Activated CD4-positive, alpha-beta T cell treated with anti-CD3 and anti-CD28 coated beads, Interleukin-2, Interleukin-4, amounts not matched to agents 100 ng/mL and 50 ng/mL, durations not matched to agents 16 hours and 8 hours (primary cell): Measurements from ENCODE around the gene ZNF598.
A peak's percentile ranks its signal among the peaks of the same experiment; 100 is the strongest.

ENCODE experiments used
- DNase-seq: peaks from one replicate; pipeline ENCODE4 v3.0.0-alpha.2; 2020; ENCODE audit warnings: low spot score

Gene ZNF598

GRCh38 chr16:2009791-2010510 lies at the start of gene ZNF598:
Gene ZNF598, minus strand, starts transcription at chr16:2009821.
- peak; percentile 83 for DNase-seq

GRCh38 chr16:2058872-2059271 lies 49.3 kb upstream of the ZNF598 start:
- DNase-seq: no peak

GRCh38 chr16:2058420-2058819 lies 48.8 kb upstream of the ZNF598 start:
- no peak for DNase-seq

- no peak for DNase-seq
Measured at GRCh38 chr16:2057438-2057837, 47.8 kb upstream of the ZNF598 start.

GRCh38 chr16:2056681-2057407 lies 47.2 kb upstream of the ZNF598 start:
- no peak for DNase-seq

- no peak for DNase-seq
Measured at GRCh38 chr16:2056077-2056476, 46.5 kb upstream of the ZNF598 start.

- no peak for DNase-seq
Measured at GRCh38 chr16:2054543-2055245, 45.1 kb upstream of the ZNF598 start.

- DNase-seq: no peak
Measured at GRCh38 chr16:2053897-2054296, 44.3 kb upstream of the ZNF598 start.

- DNase-seq: no peak
Measured at GRCh38 chr16:2053211-2053610, 43.6 kb upstream of the ZNF598 start.

GRCh38 chr16:2048116-2048543 lies 38.5 kb upstream of the ZNF598 start:
- no peak for DNase-seq

GRCh38 chr16:2047330-2048115 lies 37.9 kb upstream of the ZNF598 start, which contains the start of the genes NTHL1 and TSC2:
Gene NTHL1, minus strand, starts transcription at chr16:2047834. Its CDS starts 11 bp downstream, at chr16:2047823.
Gene TSC2, plus strand, starts transcription at chr16:2047985. Its CDS starts 631 bp downstream, at chr16:2048616.
- peak; percentile 98 for DNase-seq

GRCh38 chr16:2046893-2047329 lies 37.3 kb upstream of the ZNF598 start:
- DNase-seq: no peak

GRCh38 chr16:2045965-2046892 lies 36.6 kb upstream of the ZNF598 start:
- DNase-seq: no peak

- DNase-seq: no peak
Measured at GRCh38 chr16:2044541-2044940, 34.9 kb upstream of the ZNF598 start.

- no peak for DNase-seq
Measured at GRCh38 chr16:2043667-2044451, 34.2 kb upstream of the ZNF598 start.

- no peak for DNase-seq
Measured at GRCh38 chr16:2042986-2043666, 33.5 kb upstream of the ZNF598 start.

- no peak for DNase-seq
Measured at GRCh38 chr16:2042171-2042985, 32.8 kb upstream of the ZNF598 start.

- no peak for DNase-seq
Measured at GRCh38 chr16:2040787-2041522, 31.3 kb upstream of the ZNF598 start.
